HEK293 (cell line): ENCODE results near the gene TNS3.

Experiments
- CTCF ChIA-PET: fragments of 350-600 bp; formaldehyde crosslinking; extraction: SDS; loops from one replicate; lab custom pipeline; 2021; ENCODE audit warnings: antibody characterized with exemption; lab: Yijun Ruan, JAX
- POLR2A ChIA-PET: fragments of 300-600 bp; formaldehyde crosslinking; extraction: SDS; loops from one replicate; lab custom pipeline; 2020; ENCODE audit warnings: antibody characterized with exemption, inconsistent platforms; lab: Yijun Ruan, JAX
- H3K27ac ChIP-seq: fragments of 200-500 bp; sonication (Bioruptor generic); 2 replicates; pipeline ENCODE4 v1.5.1; 2014; ENCODE audit warnings: low read depth, low read length, control low read depth, inconsistent platforms; ENCODE audit errors: extremely low read depth
- H3K36me3 ChIP-seq, 2 experiments: fragments of 200-500 bp in 1 of 2; sonication (Bioruptor generic) in 1 of 2; 1 replicate in 1 of 2; 2 replicates in 1 of 2; pipeline ENCODE4 v1.5.1; 2014 to 2017; ENCODE audit warnings: inconsistent platforms in 2 of 2, low read length in 2 of 2; ENCODE audit not compliant: control insufficient read depth in 2 of 2, insufficient read depth in 1 of 2
- H3K4me1 ChIP-seq: fragments of 200-500 bp; sonication (Bioruptor generic); 2 replicates; pipeline ENCODE4 v1.5.1; 2014; ENCODE audit warnings: mild to moderate bottlenecking, low read length, inconsistent platforms; ENCODE audit not compliant: control insufficient read depth, insufficient read depth
- H3K4me3 ChIP-seq: 2 replicates; pipeline ENCODE4 v1.5.1; 2011; ENCODE audit warnings: low read depth, mild to moderate bottlenecking, control low read depth, low read length, moderate library complexity
- H3K9me3 ChIP-seq: fragments of 200-500 bp; sonication (Bioruptor generic); 2 replicates; pipeline ENCODE4 v1.5.1; 2014; ENCODE audit warnings: low read depth, low read length, inconsistent platforms; ENCODE audit not compliant: control insufficient read depth, insufficient read depth
- BCL11A ChIP-seq: fragments of 450-650 bp; formaldehyde crosslinking; IDR thresholded peaks from 2 replicates; pipeline ENCODE4 v1.5.1; 2016; ENCODE audit warnings: low read depth, missing biosample characterization, missing genetic modification characterization
- FEZF1 ChIP-seq: fragments of 450-650 bp; formaldehyde crosslinking; IDR thresholded peaks from 2 replicates; pipeline ENCODE4 v1.5.1; 2016; ENCODE audit warnings: missing biosample characterization, missing genetic modification characterization
- GLI4 ChIP-seq: fragments of 450-650 bp; formaldehyde crosslinking; IDR thresholded peaks from 2 replicates; pipeline ENCODE4 v1.5.1; 2016; ENCODE audit warnings: missing biosample characterization, missing genetic modification characterization
- ZBTB21 ChIP-seq: fragments of 450-650 bp; formaldehyde crosslinking; IDR thresholded peaks from 2 replicates; pipeline ENCODE4 v1.5.1; 2017; ENCODE audit warnings: missing biosample characterization, missing genetic modification characterization
- ZFP3 ChIP-seq: fragments of 450-650 bp; formaldehyde crosslinking; IDR thresholded peaks from 2 replicates; pipeline ENCODE4 v1.5.1; 2016; ENCODE audit warnings: low read depth, missing biosample characterization, missing genetic modification characterization
- ZIC2 ChIP-seq: fragments of 450-650 bp; formaldehyde crosslinking; IDR thresholded peaks from 2 replicates; pipeline ENCODE4 v1.5.1; 2016; ENCODE audit warnings: missing biosample characterization, missing genetic modification characterization
- ZNF16 ChIP-seq: fragments of 450-650 bp; formaldehyde crosslinking; IDR thresholded peaks from 2 replicates; pipeline ENCODE4 v1.5.1; 2016; ENCODE audit warnings: low read depth, missing biosample characterization, missing genetic modification characterization
- ZNF2 ChIP-seq: fragments of 450-650 bp; formaldehyde crosslinking; IDR thresholded peaks from 2 replicates; pipeline ENCODE4 v1.5.1; 2016; ENCODE audit warnings: missing biosample characterization, missing genetic modification characterization
- ZNF26 ChIP-seq: fragments of 450-650 bp; formaldehyde crosslinking; IDR thresholded peaks from 2 replicates; pipeline ENCODE4 v1.5.1; 2016; ENCODE audit warnings: missing biosample characterization, missing genetic modification characterization
- ZNF324 ChIP-seq: fragments of 450-650 bp; formaldehyde crosslinking; IDR thresholded peaks from 2 replicates; pipeline ENCODE4 v1.5.1; 2016; ENCODE audit warnings: missing biosample characterization, missing genetic modification characterization
- ZNF529 ChIP-seq: fragments of 450-650 bp; formaldehyde crosslinking; IDR thresholded peaks from 2 replicates; pipeline ENCODE4 v1.5.1; 2017; ENCODE audit warnings: missing genetic modification characterization, missing biosample characterization; ENCODE audit not compliant: insufficient replicate concordance
- ZNF560 ChIP-seq: fragments of 450-650 bp; formaldehyde crosslinking; IDR thresholded peaks from 2 replicates; pipeline ENCODE4 v1.5.1; 2017; ENCODE audit warnings: missing biosample characterization, missing genetic modification characterization, borderline replicate concordance
- ZNF571 ChIP-seq: fragments of 450-650 bp; formaldehyde crosslinking; IDR thresholded peaks from 2 replicates; pipeline ENCODE4 v1.5.0; 2017; ENCODE audit warnings: missing biosample characterization, missing genetic modification characterization
- ZNF707 ChIP-seq: fragments of 450-650 bp; formaldehyde crosslinking; IDR thresholded peaks from 2 replicates; pipeline ENCODE4 v1.5.1; 2016; ENCODE audit warnings: missing biosample characterization, missing genetic modification characterization
- ZNF777 ChIP-seq: fragments of 450-650 bp; formaldehyde crosslinking; IDR thresholded peaks from 2 replicates; pipeline ENCODE4 v1.5.1; 2017; ENCODE audit warnings: missing biosample characterization, missing genetic modification characterization, borderline replicate concordance
- TF ChIP-seq, protein P1 (sequence below): fragments of 450-650 bp; formaldehyde crosslinking; IDR thresholded peaks from 2 replicates; pipeline ENCODE4 v1.5.1; 2016; ENCODE audit warnings: missing biosample characterization, missing genetic modification characterization
- TF ChIP-seq, protein P2 (sequence below): fragments of 450-650 bp; formaldehyde crosslinking; IDR thresholded peaks from 2 replicates; pipeline ENCODE4 v1.5.1; 2016; ENCODE audit warnings: missing biosample characterization, missing genetic modification characterization

TNS3 gene

DNA sequence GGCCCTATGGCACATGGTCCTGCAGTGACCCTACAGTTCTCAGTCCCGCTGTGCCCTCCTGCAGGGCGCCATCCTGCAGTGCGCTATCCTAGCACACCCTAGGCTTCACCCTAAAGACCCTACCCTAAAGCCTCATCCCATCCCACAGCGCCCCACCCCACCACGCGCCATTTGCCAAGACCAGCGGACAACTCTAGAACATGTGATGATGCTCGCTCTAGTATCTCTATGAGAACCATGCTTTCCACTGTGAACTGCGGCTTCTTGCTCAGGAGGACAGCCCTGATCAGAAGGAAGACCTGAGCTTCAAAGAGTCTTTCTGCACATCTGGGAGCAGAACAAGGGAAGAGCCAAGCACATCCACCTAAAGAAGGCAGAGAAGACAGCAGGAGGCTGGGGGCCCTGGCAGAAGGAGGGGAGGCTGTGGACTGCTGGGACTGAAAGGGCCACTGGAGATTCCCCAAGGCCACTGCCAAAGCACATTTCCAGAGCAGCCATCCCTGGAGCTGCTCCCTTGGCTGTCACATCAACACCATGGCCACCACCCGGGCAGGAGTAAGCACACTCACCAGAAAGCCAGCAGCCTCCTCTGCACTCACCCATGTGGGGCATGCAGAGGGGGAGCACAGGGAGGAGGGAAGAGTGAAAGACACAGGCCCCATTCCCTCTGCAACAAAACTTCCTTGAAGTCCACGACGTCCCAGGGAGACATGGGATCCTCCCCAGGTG lies 134.1 kb downstream of the TNS3 start:
- POLR2A ChIA-PET: no interaction called here
- CTCF ChIA-PET: no interaction called here
- H3K27ac ChIP-seq: no peak overlapping the region
- H3K4me1 ChIP-seq: no peaks in the 10 kb centered on the region
- no peaks in the 10 kb centered on the region for H3K9me3 ChIP-seq
- H3K4me3 ChIP-seq: no peak overlapping the region
- no peaks in the 10 kb centered on the region for H3K36me3 ChIP-seq
- TF ChIP-seq, protein P1, sequence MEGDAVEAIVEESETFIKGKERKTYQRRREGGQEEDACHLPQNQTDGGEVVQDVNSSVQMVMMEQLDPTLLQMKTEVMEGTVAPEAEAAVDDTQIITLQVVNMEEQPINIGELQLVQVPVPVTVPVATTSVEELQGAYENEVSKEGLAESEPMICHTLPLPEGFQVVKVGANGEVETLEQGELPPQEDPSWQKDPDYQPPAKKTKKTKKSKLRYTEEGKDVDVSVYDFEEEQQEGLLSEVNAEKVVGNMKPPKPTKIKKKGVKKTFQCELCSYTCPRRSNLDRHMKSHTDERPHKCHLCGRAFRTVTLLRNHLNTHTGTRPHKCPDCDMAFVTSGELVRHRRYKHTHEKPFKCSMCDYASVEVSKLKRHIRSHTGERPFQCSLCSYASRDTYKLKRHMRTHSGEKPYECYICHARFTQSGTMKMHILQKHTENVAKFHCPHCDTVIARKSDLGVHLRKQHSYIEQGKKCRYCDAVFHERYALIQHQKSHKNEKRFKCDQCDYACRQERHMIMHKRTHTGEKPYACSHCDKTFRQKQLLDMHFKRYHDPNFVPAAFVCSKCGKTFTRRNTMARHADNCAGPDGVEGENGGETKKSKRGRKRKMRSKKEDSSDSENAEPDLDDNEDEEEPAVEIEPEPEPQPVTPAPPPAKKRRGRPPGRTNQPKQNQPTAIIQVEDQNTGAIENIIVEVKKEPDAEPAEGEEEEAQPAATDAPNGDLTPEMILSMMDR (tag by site-specific recombination): no peak
- peak; percentile 30; the same call in 1 of the 2 replicates for TF ChIP-seq ZIC2 (tag by site-specific recombination)

DNA sequence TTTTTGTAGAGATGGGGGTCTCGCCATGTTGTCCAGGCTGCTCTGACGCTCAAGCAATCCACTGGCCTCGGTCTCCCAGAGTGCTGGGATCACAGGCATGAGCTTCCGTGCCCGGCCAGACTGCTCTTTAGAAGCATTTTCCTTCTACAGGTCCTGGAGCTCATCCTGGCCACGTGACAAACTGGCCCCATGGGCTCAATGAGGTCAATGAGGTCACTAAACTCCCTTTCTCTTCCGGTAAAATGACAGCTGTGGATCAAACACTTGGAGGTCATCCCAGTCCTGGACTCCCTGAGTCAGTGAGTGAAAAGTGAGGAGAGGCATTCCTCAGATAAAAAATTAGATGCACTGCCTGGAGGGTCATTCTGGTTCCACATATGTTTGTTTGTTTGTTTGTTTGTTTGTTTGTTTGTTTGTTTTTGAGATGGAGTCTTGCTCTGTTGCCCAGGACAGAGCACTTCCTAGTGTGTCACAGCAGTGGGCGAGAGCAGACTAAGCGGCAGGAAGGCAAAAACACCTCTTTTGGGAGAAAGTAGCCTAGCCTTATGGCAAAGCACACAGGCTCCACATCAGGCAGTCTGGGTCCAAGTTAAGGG lies 134.9 kb downstream of the TNS3 start:
- H3K4me1 ChIP-seq: no peaks in the 10 kb centered on the region
- TF ChIP-seq GLI4 (no peak), FEZF1 (tag by site-specific recombination) (no peak), ZNF26 (tag by site-specific recombination) (no peak), ZNF529 (tag by site-specific recombination) (no peak), BCL11A (no peak), ZBTB21 (no peak), ZNF16 (tag by site-specific recombination) (no peak), ZFP3 (tag by site-specific recombination) (no peak)
- ChIA-PET CTCF (no interaction called here), POLR2A (no interaction called here)
- no peaks in the 10 kb centered on the region for H3K9me3 ChIP-seq
- H3K27ac ChIP-seq: no peak overlapping the region
- H3K4me3 ChIP-seq: no peak overlapping the region
- H3K36me3 ChIP-seq: no peaks in the 10 kb centered on the region

GRCh38 chr7:47444376-47445098 lies 137.4 kb downstream of the TNS3 start:
- Histone ChIP-seq H3K4me1 (no peaks in the 10 kb centered on the region), H3K9me3 (no peaks in the 10 kb centered on the region), H3K4me3 (no peak overlapping the region), H3K36me3 (no peaks in the 10 kb centered on the region), H3K27ac (no peak overlapping the region)
- CTCF ChIA-PET: interaction anchor here (0.6 to 1.2 kb wide), 9 partner anchors 9 to 383 kb away, joined by 3 to 8 read pairs (median 5); partner anchors contain the start of gene TNS3
- TF ChIP-seq ZNF571 (no peak), ZNF707 (tag by site-specific recombination) (no peak), ZNF2 (tag by site-specific recombination) (no peak), ZNF324 (tag by site-specific recombination) (no peak), ZNF560 (tag by site-specific recombination) (no peak), ZNF777 (tag by site-specific recombination) (no peak)
- TF ChIP-seq, protein P2, sequence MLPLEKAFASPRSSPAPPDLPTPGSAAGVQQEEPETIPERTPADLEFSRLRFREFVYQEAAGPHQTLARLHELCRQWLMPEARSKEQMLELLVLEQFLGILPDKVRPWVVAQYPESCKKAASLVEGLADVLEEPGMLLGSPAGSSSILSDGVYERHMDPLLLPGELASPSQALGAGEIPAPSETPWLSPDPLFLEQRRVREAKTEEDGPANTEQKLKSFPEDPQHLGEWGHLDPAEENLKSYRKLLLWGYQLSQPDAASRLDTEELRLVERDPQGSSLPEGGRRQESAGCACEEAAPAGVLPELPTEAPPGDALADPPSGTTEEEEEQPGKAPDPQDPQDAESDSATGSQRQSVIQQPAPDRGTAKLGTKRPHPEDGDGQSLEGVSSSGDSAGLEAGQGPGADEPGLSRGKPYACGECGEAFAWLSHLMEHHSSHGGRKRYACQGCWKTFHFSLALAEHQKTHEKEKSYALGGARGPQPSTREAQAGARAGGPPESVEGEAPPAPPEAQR (tag by site-specific recombination): no peak
- POLR2A ChIA-PET: no interaction called here
